ENCODE data around the gene STAT1.

DNA sequence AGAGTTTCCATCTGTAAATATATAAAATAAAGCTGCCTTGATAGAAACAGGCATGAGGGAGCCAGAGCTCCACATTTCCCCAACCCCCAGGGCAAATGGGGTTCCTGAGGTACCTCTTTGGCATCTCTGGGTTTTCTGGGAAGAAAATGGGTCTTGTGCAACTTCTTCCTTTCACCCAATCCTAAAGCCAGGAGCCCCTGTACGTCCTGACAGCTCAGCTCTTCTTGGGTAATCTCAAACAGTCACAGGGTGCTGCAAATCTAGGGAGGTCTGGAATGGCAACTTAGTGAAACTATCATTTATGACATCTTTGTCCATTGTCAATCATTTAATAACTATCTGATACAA is 36.6 kb upstream of the STAT1 start:
- TF ChIP-seq, protein P1, sequence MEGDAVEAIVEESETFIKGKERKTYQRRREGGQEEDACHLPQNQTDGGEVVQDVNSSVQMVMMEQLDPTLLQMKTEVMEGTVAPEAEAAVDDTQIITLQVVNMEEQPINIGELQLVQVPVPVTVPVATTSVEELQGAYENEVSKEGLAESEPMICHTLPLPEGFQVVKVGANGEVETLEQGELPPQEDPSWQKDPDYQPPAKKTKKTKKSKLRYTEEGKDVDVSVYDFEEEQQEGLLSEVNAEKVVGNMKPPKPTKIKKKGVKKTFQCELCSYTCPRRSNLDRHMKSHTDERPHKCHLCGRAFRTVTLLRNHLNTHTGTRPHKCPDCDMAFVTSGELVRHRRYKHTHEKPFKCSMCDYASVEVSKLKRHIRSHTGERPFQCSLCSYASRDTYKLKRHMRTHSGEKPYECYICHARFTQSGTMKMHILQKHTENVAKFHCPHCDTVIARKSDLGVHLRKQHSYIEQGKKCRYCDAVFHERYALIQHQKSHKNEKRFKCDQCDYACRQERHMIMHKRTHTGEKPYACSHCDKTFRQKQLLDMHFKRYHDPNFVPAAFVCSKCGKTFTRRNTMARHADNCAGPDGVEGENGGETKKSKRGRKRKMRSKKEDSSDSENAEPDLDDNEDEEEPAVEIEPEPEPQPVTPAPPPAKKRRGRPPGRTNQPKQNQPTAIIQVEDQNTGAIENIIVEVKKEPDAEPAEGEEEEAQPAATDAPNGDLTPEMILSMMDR (IDR thresholded peaks at IDR 0.05 in 2 of 3, conservative IDR thresholded peaks at IDR 0.05 in 1 of 3; ENCODE audit: borderline replicate concordance in 1 of 3, insufficient read depth in 1 of 3, low read depth in 2 of 3, low read length in 2 of 3) = no peak
- TF ChIP-seq POLR2AphosphoS5 (IDR thresholded peaks at IDR 0.05; ENCODE audit: low read depth, low read length) = no peak
- no peak for TF ChIP-seq EZH2 (IDR thresholded peaks at IDR 0.05)
- TF ChIP-seq FOSL1 (IDR thresholded peaks at IDR 0.05; ENCODE audit: low read depth) = no peak
- no peak for TF ChIP-seq TCF7L2 (IDR thresholded peaks at IDR 0.05; ENCODE audit: borderline replicate concordance, extremely low read depth, insufficient read depth, insufficient read length)
- TF ChIP-seq RAD21 (IDR thresholded peaks at IDR 0.05; ENCODE audit: low read depth) = no peak
- TF ChIP-seq EZH2phosphoT487 (IDR thresholded peaks at IDR 0.05; ENCODE audit: borderline replicate concordance) = no peak
- no peak for TF ChIP-seq EGR1 (IDR thresholded peaks at IDR 0.05; ENCODE audit: low read depth)

All from HCT116 (cell line).